SK-N-MC (cell line): ENCODE results near the gene TACC2.

Experiments
- EZH2 ChIP-seq: fragments of 200-600 bp; sonication (generic); IDR thresholded peaks from one replicate; pipeline ENCODE4 v1.6.1; 2017; ENCODE audit warnings: antibody characterized with exemption
- FOXP2 ChIP-seq: optimal IDR thresholded peaks from 2 replicates; pipeline ENCODE3; 2011; ENCODE audit warnings: mild to moderate bottlenecking, moderate library complexity; ENCODE audit not compliant: insufficient read depth; ENCODE audit errors: extremely low read length, control extremely low read depth
- POLR2AphosphoS5 ChIP-seq: IDR thresholded peaks from 2 replicates; pipeline ENCODE4 v1.6.1; 2012; ENCODE audit warnings: mild to moderate bottlenecking, low read depth, low read length, borderline replicate concordance

DNA sequence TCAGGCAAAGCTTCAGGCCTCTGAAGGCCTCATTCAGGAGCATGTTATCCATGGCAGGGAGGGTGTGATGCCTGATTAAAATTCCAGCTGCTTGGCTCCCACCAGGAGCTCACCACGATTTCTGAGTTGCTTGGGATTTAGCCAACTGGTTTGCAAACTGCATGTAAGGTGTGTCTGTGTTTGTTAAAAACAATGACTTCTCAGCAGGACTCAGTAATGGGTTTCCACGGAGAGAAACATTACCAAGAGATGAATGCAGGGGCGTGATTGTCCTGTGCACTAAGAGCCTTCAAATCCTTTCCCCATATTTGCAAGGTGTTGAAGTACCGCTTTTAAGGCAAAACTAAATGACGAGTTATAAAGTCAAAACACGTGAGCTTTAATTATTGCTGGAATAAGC, 193.3 kb downstream of the TACC2 start:
- TF ChIP-seq POLR2AphosphoS5 (no peak), EZH2 (no peak), FOXP2 (no peak)
